Fibroblast of peridontal ligament (primary cell): Measurements from ENCODE around the gene TNIP3.
"Not testable (repeated sequence)": the region's sequence is repeated elsewhere in the genome, so short reads cannot be mapped to it uniquely, and the experiment has no call there.

Source experiments
- DNase-seq: peaks from one replicate; pipeline ENCODE4 v3.0.0-alpha.2; 2010; ENCODE audit errors: extremely low read depth

Gene TNIP3

GRCh38 chr4:121164291-121164690 lies at the start of gene TNIP3:
Gene TNIP3, minus strand, starts transcription at chr4:121164321. Its CDS starts 196 bp downstream, at chr4:121164125.
- peak; percentile 57 for DNase-seq

GRCh38 chr4:121212806-121213205 lies 48.7 kb upstream of the TNIP3 start:
- DNase-seq: no peak

GRCh38 chr4:121209171-121209570 lies 45.0 kb upstream of the TNIP3 start:
- DNase-seq: no peak

- no peak for DNase-seq
These were observed 44.3 kb upstream of the TNIP3 start for GRCh38 chr4:121208244-121209007.

- not testable (repeated sequence) for DNase-seq
These were observed 41.7 kb upstream of the TNIP3 start for GRCh38 chr4:121205777-121206176.

- no peak for DNase-seq
These were observed 36.8 kb upstream of the TNIP3 start for GRCh38 chr4:121200795-121201472.

- DNase-seq: no peak
These were observed 35.8 kb upstream of the TNIP3 start for GRCh38 chr4:121199742-121200561.

GRCh38 chr4:121198251-121198650 lies 34.1 kb upstream of the TNIP3 start:
- no peak for DNase-seq

GRCh38 chr4:121195649-121196048 lies 31.5 kb upstream of the TNIP3 start:
- no peak for DNase-seq

- DNase-seq: peak; percentile 73
These were observed 28.4 kb upstream of the TNIP3 start for GRCh38 chr4:121192480-121192879.

GRCh38 chr4:121192013-121192412 lies 27.9 kb upstream of the TNIP3 start:
- peak; percentile 4 for DNase-seq

- no peak for DNase-seq
These were observed 27.2 kb upstream of the TNIP3 start for GRCh38 chr4:121191361-121191760.

GRCh38 chr4:121190389-121190788 lies 26.3 kb upstream of the TNIP3 start:
- DNase-seq: no peak

GRCh38 chr4:121189326-121190215 lies 25.4 kb upstream of the TNIP3 start:
- no peak for DNase-seq

GRCh38 chr4:121187206-121187605 lies 23.1 kb upstream of the TNIP3 start:
- DNase-seq: no peak

- DNase-seq: no peak
These were observed 21.8 kb upstream of the TNIP3 start for GRCh38 chr4:121185960-121186359.

- no peak for DNase-seq
These were observed 19.9 kb upstream of the TNIP3 start for GRCh38 chr4:121183989-121184388.

GRCh38 chr4:121183361-121183760 lies 19.2 kb upstream of the TNIP3 start:
- no peak for DNase-seq

- peak; percentile 57 for DNase-seq
These were observed 18.2 kb upstream of the TNIP3 start for GRCh38 chr4:121182296-121182695.

- no peak for DNase-seq
These were observed 17.4 kb upstream of the TNIP3 start for GRCh38 chr4:121181493-121181892.

- DNase-seq: no peak
These were observed 16.4 kb upstream of the TNIP3 start for GRCh38 chr4:121180558-121180957.
